DMS153 treated with DMSO at 0.1 percent for 48 hours (cell line): ENCODE measurements around the gene MLPH.
"Not testable (repeated sequence)": the region's sequence is repeated elsewhere in the genome, so short reads cannot be mapped to it uniquely, and the experiment has no call there.

Experiments used
- DNase-seq: peaks from one replicate; lab custom pipeline; 2025; ENCODE audit not compliant: unreplicated experiment; lab: John Stamatoyannopoulos, UW

Gene MLPH

GRCh38 chr2:237457388-237457941, 29.6 kb upstream of the MLPH start:
- no peak for DNase-seq

- no peak for DNase-seq
Observed at GRCh38 chr2:237458519-237458918, 28.5 kb upstream of the MLPH start.

GRCh38 chr2:237459226-237459625, 27.8 kb upstream of the MLPH start:
- no peak for DNase-seq

GRCh38 chr2:237459741-237460174, 27.3 kb upstream of the MLPH start:
- no peak for DNase-seq

- no peak for DNase-seq
Observed at GRCh38 chr2:237464757-237465391, 22.2 kb upstream of the MLPH start.

- DNase-seq: no peak
Observed at GRCh38 chr2:237465515-237466148, 21.4 kb upstream of the MLPH start.

GRCh38 chr2:237466211-237466610, 20.8 kb upstream of the MLPH start:
- no peak for DNase-seq

GRCh38 chr2:237467447-237468179, 19.4 kb upstream of the MLPH start:
- no peak for DNase-seq

- DNase-seq: not testable (repeated sequence)
Observed at GRCh38 chr2:237469410-237469809, 17.6 kb upstream of the MLPH start.

GRCh38 chr2:237469849-237470248, 17.2 kb upstream of the MLPH start:
- no peak for DNase-seq

- DNase-seq: no peak
Observed at GRCh38 chr2:237470914-237471313, 16.1 kb upstream of the MLPH start.

- DNase-seq: peak; percentile 43
Observed at GRCh38 chr2:237471438-237472186, 15.4 kb upstream of the MLPH start.

- no peak for DNase-seq
Observed at GRCh38 chr2:237472187-237472712, 14.8 kb upstream of the MLPH start.

GRCh38 chr2:237472909-237473877, 13.9 kb upstream of the MLPH start:
- DNase-seq: no peak

- no peak for DNase-seq
Observed at GRCh38 chr2:237473878-237474441, 13.1 kb upstream of the MLPH start.

GRCh38 chr2:237474442-237474911, 12.6 kb upstream of the MLPH start:
- no peak for DNase-seq

- DNase-seq: peak; percentile 46
Observed at GRCh38 chr2:237474931-237475703, 11.9 kb upstream of the MLPH start.

GRCh38 chr2:237475704-237476141, 11.3 kb upstream of the MLPH start:
- DNase-seq: no peak
